Heart left ventricle (tissue), 16 donors: ENCODE measurements around the gene BEST4. TPM values are rescaled to one million over a fixed set of nuclear protein-coding genes. Genes with fewer than 3 reads are reported as not detected.

ENCODE experiments used
- ATAC-seq, 4 donors: fragments of 200-7000 bp; cut with Tn5 transposase; one replicate each; pipeline ENCODE4 v1.9.1; 2020 to 2022; ENCODE audit warnings: moderate library complexity in 4 of 4, mild to moderate bottlenecking in 3 of 4, moderate number of reproducible peaks in 1 of 4
- DNase-seq, 5 donors: peaks; one replicate each; pipeline ENCODE4 v3.0.0-alpha.2; 2020
- H3K27ac ChIP-seq, 12 donors: fragments of 200-600 bp; sonication (generic) in 4 of 12; one replicate each; pipeline versions ENCODE4 v1.5.0 to v1.8.0; 2016 to 2022; ENCODE audit warnings: mild to moderate bottlenecking in 2 of 12
- H3K27me3 ChIP-seq, 9 donors: fragments of 200-600 bp; sonication (generic) in 2 of 9; one replicate each; pipeline versions ENCODE4 v1.5.1 to v1.8.0; 2016 to 2022; ENCODE audit warnings: mild to moderate bottlenecking in 3 of 9
- H3K36me3 ChIP-seq, 9 donors: fragments of 200-600 bp; sonication (generic) in 2 of 9; one replicate each; pipeline versions ENCODE4 v1.5.0 to v1.8.0; 2018 to 2022; ENCODE audit warnings: mild to moderate bottlenecking in 2 of 9
- H3K4me1 ChIP-seq, 12 donors: fragments of 200-600 bp; sonication (generic) in 4 of 12; one replicate each; pipeline versions ENCODE4 v1.5.0 to v1.8.0; 2016 to 2022; ENCODE audit warnings: mild to moderate bottlenecking in 3 of 12
- H3K4me3 ChIP-seq, 12 donors: fragments of 200-600 bp; sonication (generic) in 4 of 12; one replicate each; pipeline versions ENCODE4 v1.5.0 to v1.8.0; 2017 to 2022; ENCODE audit warnings: mild to moderate bottlenecking in 9 of 12, moderate library complexity in 4 of 12
- H3K9me3 ChIP-seq, 12 donors: fragments of 200-600 bp; sonication (generic) in 4 of 12; one replicate each; pipeline versions ENCODE4 v1.5.0 to v1.8.0; 2016 to 2022; ENCODE audit warnings: mild to moderate bottlenecking in 1 of 12
- CTCF ChIP-seq, 12 donors: fragments of 200-600 bp; sonication (generic) in 4 of 12; IDR thresholded peaks; one replicate each; pipeline versions ENCODE4 v1.5.0 to v1.8.0; 2018 to 2022; ENCODE audit warnings: antibody characterized with exemption in 12 of 12, mild to moderate bottlenecking in 5 of 12
- POLR2A ChIP-seq, 2 donors: fragments of 450-650 bp; IDR thresholded peaks; one replicate each; pipeline ENCODE4 v1.6.1; 2017; ENCODE audit warnings: antibody characterized with exemption in 2 of 2, mild to moderate bottlenecking in 2 of 2, moderate library complexity in 2 of 2
- WGBS, 4 donors: extraction: QIAGEN DNeasy Blood & Tissue Kit in 2 of 4; methylation state at CpG; one replicate each; pipeline versions ENCODE4 v1.1.5 to v1.1.7; 2013 to 2018; 5-methylcytosine and 5-hydroxymethylcytosine counted together
- intact Hi-C, 10 donors: fragments of 100-400 bp; cut with DNase I; formaldehyde crosslinking; loops; one replicate each; pipeline versions ENCODE4 v1.11.1 to v1.14.2; 2022
- polyA plus RNA-seq, 2 donors: library from polyadenylated mRNA; stranded (reverse); fragments of 200-250 nt; gene quantifications; one replicate each; pipeline ENCODE4 v1.2.3, GENCODE V29; 2013
- total RNA-seq, 9 donors: library from RNA; depleted of rRNA in 2 of 9; stranded (reverse); fragments of >200 nt in 2 of 9; fragmentation: NEBNext Ultra II Directional in 3 of 9; extraction: Animal tissue kit (Norgen Biotek cat#: 25700) in 3 of 9; gene quantifications; one replicate each; pipeline versions ENCODE4 v1.1.0 to v1.2.4, GENCODE V29; 2016 to 2023
- donor health status: ischemic (EF 13 %, LVEDD 7.1; RV severe dilation, severe dysfunction).
- donor health status: healthy with polysubstance abuse.
- donor health status: DM: no; HTN: yes; CAD: no.
- donor health status: DM: no; HTN: no; CAD: no.
- donor health status: ischemic (EF 25% LVEDD 6.9; RV normal size, moderate dysfunction).
- donor health status: ischemic (EF 25% LVEDD 5.7; RV mildly dilated, moderate dysfunction).
- donor health status: healthy.
- donor health status: DM: yes; HTN: yes; CAD: no.
- donor health status: ischemic (EF 35%, LVEDD 5.7; RV mildly dilated, moderate dysfunction).
- donor health status: nonischemic (EF 11% LVEDD 7.7; RV severe dilation, severe dysfunction).
- donor health status: DM: yes; HTN: yes; CAD: no.
- donor health status: PGD.
- donor health status: ischemic (EF 29% LVEDD 5.4; RV normal size, mild dysfunction).
- donor health status: nonischemic (EF 23%, LVEDD 6.1; RV moderate dilation, normal function).

BEST4 gene
- total and polyA plus RNA-seq, 11 donors: 0.06 to 0.32 (median 0.11) TPM; not detected in 6

- intact Hi-C loops: loop anchor here in 7 of 10 donors (2.0 to 10.0 kb wide), 10 partner anchors 42 to 519 kb away; partner anchors contain the start of genes HECTD3 (in 3 of the 7), UROD (in 3 of the 7), EIF2B3 (in 2 of the 7) and RNU5D-1 (in 2 of the 7)
- Histone ChIP-seq H3K27ac (peak overlapping the region in 11 of 12 donors; percentile 11 to 68 (median 53)), H3K9me3 (no peaks in the 10 kb centered on the region), H3K36me3 (peaks cover 0 to 15% (median 9%) of the 10 kb centered on the region in 9 donors), H3K4me1 (peaks cover 0 to 33% (median 25%) of the 10 kb centered on the region in 12 donors), H3K4me3 (peak overlapping the region; percentile 2 to 63 (median 52)), H3K27me3 (no peaks in the 10 kb centered on the region)
- ATAC-seq (no peak), DNase-seq (no peak)
- TF ChIP-seq POLR2A (IDR thresholded peaks at IDR 0.05) (no peak), CTCF (IDR thresholded peaks at IDR 0.05) (no peak)
- WGBS, 4 donors: 30 to 36% (median 33%) methylated on average over 11 of the region's 11 CpGs
Measured at GRCh38 chr1:44785501-44786137, 2.4 kb downstream of the BEST4 start.

DNA sequence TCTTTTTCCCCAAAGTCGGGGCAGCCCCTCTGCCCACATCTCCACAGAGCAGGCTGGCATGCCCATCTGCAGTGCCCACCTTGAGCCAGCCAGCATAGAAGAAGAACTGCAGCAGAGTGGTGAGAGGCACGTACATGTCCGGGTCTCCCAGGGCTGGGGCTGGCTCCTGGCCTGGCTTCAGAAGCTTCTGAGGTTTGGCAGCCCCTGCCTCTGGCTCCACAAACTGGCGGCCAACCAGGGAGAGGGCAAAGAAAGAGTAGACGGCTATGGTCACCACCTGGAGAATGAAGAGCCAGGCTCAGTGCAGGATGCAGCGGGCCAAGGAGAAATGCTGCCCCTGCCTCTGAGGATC is 3.0 kb downstream of the BEST4 start:
- ATAC-seq (no peak), DNase-seq (peak in 1 of 5 donors; percentile 21)
- H3K36me3 ChIP-seq: peaks cover 0 to 21% (median 14%) of the 10 kb centered on the region in 9 donors
- intact Hi-C loops: loop anchor here in 7 of 10 donors (5.0 to 10.0 kb wide), 9 partner anchors 42 to 520 kb away; partner anchors contain the start of genes HECTD3 (in 3 of the 7), UROD (in 3 of the 7), EIF2B3 (in 2 of the 7) and KIF2C (in 1 of the 7)
- no peak overlapping the region for H3K27ac ChIP-seq
- peak overlapping the region in 2 of 12 donors; percentile 58 to 60 for H3K4me3 ChIP-seq
- 81 to 90% (median 87%) methylated on average over 6 of the region's 6 CpGs for WGBS, 4 donors
- no peak for TF ChIP-seq POLR2A (IDR thresholded peaks at IDR 0.05)
- TF ChIP-seq CTCF (IDR thresholded peaks at IDR 0.05): no peak
- peaks cover 0 to 33% (median 25%) of the 10 kb centered on the region in 12 donors for H3K4me1 ChIP-seq
- H3K9me3 ChIP-seq: no peaks in the 10 kb centered on the region
- no peaks in the 10 kb centered on the region for H3K27me3 ChIP-seq

DNA sequence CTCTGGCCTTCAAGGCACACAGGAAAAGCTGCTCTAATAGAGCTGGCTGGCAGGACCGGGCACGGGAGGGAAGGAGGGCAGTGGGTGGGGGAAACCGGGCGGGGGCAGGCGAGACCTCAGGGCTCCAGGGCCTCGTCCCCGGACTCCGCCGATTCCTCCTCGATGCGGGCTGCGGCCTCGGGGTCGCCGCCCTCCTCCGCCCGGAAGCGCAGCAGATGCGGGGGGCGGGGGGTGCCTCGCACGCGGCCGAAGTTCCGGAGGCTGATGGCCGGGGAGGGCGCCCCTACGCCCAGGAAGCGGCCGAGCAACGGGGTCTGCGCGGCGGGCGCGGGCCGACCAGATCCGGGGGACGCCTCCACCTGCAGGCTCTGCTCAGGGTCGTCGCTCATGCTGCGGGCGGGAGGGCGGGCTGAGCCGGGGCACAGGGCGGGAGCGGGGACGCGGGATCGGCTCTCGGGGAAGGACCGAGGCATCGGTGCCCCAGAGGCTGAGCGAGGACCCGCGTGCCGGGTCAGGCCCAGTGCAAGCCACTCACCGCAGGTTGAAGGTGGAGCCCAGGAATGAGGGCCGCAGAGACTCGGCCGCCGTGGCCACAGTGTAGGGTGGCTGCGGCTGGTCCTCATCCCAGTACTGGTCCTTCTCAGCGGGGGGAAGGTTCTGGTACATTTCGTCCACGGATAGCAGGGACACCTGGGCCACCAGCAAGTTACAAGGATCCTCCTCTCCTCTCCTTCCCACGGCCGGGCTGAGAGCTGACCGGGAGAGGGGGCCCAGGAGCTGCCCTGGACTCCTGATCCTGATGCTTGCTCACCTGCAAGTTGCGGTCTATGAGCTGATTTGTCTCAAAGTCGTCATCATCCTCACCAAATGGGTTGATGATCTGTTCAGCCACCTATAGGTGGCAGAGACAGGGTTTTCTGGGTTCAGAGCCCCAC is 3.6 kb downstream of the BEST4 start:
- TF ChIP-seq POLR2A (IDR thresholded peaks at IDR 0.05) (no peak), CTCF (IDR thresholded peaks at IDR 0.05) (peak in 2 of 12 donors; percentile 4 to 5)
- peak in 3 of 5 donors; percentile 28 to 37 (median 31) for DNase-seq
- H3K4me3 ChIP-seq: peak overlapping the region; percentile 26 to 63 (median 58)
- H3K27me3 ChIP-seq: no peaks in the 10 kb centered on the region
- 8 to 24% (median 13%) methylated on average over 23 to 71 of the region's 71 CpGs for WGBS, 4 donors
- H3K36me3 ChIP-seq: peaks cover 0 to 28% (median 20%) of the 10 kb centered on the region in 9 donors
- H3K9me3 ChIP-seq: no peaks in the 10 kb centered on the region
- intact Hi-C loops: loop anchor here in 7 of 10 donors (5.0 to 10.0 kb wide), 9 partner anchors 43 to 520 kb away; partner anchors contain the start of genes HECTD3 (in 3 of the 7), UROD (in 3 of the 7), EIF2B3 (in 2 of the 7) and KIF2C (in 1 of the 7)
- H3K27ac ChIP-seq: peak overlapping the region in 4 of 12 donors; percentile 34 to 43 (median 36)
- ATAC-seq: peak in 3 of 4 donors; percentile 4 to 26 (median 25)
- peaks cover 0 to 33% (median 25%) of the 10 kb centered on the region in 12 donors for H3K4me1 ChIP-seq
